GM19351 (cell line): Measurements from ENCODE around the gene SAPCD2.
"Not testable (repeated sequence)": the region's sequence is repeated elsewhere in the genome, so short reads cannot be mapped to it uniquely, and the experiment has no call there.

Source experiments
- ATAC-seq: cut with Tn5 transposase; IDR thresholded peaks from one replicate; pipeline ENCODE4 v1.9.1; 2021; ENCODE audit warnings: mild to moderate bottlenecking, moderate library complexity; ENCODE audit not compliant: unreplicated experiment

Gene SAPCD2

DNA sequence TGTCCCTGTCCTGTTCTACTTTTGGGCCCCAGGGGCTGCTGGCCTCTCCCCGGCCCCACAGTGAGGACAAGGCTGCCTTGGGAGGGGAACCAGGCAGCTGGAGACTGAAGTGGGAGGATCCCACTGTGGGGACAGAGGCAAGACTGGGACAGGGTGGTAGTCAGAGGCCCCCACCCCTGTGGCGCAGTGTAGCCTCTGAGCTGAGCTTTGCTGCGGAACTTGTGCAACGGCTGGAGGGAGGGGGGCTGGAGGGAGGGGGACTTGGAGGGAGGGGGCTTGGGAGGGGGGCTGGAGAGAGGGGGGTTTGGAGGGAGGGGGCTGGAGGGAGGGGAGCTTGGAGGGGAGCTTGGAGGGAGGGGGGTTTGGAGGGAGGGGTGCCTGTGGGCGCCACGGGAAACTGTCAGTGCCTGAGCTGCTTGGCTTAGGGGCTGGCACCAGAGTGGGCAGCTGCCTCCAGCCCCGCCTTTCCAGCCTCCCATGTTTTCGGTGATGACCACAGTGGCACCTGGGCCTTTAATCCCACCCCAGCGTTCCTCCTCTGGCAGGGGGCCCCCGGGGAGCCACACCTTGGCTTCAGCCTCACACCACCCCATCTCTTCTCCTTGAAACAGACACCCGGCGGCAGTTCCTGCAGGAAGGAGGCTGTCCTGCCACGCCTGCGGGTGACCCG, 36.2 kb downstream of the SAPCD2 start:
- no peak for ATAC-seq

DNA sequence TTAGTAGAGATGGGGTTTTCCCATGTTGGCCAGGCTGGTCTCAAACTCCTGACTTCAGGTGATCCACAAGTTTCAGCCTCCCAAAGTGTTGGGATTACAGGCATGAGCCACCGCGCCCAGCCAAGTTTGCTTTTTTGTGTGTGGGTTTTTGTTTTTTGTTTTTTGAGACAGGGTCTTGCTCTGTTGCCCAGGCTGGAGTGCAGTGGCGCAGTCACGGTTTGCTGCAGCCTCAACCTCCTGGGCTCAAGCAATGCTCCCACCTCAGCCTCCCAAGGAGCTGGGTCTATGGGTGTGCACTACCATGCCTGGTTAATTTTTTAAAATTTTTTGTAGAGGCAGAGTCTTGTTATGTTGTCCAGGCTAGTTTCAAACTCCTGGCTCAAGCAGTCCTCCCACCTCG, 36.9 kb downstream of the SAPCD2 start:
- ATAC-seq: not testable (repeated sequence)

DNA sequence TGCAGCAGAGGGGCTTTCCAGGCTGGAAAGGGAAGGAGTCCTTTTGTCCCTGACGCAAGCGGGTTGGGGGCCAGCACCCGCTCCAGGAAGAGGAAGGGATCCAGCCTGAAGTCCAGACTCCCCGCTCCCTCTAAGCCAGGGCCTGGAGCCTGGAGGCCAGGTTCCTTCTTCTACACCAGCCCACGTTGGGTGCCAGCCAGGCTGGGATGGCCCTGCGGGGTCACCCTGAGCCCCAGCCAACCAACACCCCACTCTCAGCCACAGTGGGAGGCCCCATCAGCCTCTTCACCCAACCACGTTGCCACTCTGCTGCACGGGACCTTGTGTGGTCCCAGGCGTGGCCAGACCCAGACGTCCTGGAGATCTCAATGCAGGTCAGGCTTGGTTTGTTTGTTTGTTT, 37.5 kb downstream of the SAPCD2 start:
- no peak for ATAC-seq

DNA sequence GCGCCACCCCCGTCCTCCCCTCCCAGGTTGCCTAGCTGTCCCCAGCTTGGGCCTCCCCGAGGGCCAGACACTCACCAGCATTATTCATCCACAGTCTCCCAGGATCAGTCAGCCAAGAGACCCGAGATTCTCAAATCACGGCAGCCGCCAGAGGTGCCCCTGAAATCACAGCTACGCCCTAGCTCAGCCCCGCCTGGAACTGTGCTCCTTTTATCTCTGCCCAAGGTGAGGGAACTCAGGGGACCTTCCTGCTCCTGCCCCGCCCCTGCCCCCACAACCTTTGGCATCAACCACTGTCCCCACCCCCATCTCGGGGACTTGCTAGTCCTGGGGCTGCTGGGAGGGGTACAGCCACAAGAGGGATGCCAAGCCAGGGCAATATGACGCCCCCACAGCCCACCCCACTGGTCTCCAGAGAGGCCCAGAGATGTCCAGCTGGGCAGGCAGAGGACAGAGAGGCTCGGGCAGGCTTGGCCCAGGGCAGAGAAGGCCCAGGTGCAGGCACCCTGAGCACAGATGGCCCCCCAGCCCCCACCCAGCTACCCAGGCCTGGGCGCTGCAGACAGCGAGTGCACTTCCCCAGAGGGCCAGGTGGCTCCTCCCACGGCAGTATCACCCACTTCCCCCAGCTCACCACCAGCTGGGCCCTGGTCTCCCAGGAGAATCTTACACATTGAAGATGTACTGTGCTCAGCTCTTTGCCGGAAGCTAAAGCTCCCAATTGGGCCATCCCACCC, 38.3 kb downstream of the SAPCD2 start, which contains the start of gene FUT7:
FUT7 (minus strand) TSS at position 185 of the 737 bp plus-strand sequence; CDS start at position 88, 97 bp downstream.
- no peak for ATAC-seq

DNA sequence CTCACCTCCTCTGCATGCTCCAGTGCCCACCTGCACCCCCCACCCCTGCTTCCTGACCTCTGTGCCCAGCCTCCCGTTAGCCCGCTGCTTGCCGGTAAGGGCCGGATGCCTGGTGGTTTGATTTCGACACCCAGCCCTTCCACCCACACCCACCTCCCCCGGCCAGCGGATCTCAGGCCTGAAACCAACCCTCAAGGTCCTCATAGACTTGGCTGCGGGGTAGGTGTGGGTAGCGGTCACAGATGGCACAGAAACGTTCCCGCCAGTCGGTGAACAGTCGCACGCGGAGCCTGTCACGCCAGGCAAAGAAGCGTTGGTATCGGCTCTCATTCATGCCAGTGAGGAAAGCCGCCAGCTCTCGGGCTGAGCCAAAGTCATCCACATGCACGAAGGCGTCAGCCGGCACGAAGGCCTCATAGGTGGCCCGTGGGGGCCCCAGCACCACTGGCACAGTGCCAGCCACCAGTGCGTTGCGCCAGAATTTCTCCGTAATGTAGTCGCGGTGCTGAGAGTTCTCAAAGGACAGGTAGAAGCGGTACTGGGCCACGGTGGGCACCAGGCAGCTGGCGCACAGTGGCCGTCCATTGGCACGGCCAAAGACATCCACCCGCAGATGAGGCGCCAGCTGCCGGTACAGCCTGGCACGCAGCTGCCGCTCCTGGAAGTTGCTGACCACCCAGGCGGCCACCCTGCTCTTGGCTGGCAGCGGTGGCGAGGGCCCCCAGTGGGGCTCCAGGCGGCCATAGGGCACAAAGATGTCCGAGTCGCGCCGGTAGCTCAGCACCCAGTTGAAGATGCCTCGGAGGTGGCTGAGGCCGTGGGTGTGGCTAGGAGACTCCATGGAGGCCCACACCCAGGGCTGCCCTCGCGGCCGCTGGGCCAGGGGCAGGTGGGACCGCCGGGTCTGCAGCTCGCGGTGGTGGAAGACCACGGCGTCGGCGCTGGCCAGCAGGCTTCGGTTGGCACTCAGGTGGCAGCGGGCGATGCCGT, 39.5 kb downstream of the SAPCD2 start:
- no peak for ATAC-seq

DNA sequence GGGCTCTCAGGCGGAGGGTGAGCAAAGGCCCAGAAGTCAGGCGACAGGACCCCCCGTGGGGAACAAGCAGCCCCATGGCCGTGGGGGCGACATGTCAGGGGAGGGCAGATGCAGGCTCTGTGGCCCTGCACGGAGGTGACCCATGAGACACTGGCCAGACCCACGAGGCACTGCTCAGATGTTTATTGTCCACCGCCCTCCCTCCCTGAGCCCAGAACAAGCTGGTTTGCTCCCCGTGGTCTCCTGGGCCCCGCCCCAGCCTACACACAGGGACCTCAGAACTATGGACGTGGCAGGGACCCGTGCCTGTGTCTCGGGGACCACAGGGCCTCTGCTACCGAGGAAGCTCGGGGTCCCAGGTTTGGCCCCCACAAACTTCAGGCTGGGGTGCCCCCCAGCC, 40.4 kb downstream of the SAPCD2 start:
- ATAC-seq: no peak

DNA sequence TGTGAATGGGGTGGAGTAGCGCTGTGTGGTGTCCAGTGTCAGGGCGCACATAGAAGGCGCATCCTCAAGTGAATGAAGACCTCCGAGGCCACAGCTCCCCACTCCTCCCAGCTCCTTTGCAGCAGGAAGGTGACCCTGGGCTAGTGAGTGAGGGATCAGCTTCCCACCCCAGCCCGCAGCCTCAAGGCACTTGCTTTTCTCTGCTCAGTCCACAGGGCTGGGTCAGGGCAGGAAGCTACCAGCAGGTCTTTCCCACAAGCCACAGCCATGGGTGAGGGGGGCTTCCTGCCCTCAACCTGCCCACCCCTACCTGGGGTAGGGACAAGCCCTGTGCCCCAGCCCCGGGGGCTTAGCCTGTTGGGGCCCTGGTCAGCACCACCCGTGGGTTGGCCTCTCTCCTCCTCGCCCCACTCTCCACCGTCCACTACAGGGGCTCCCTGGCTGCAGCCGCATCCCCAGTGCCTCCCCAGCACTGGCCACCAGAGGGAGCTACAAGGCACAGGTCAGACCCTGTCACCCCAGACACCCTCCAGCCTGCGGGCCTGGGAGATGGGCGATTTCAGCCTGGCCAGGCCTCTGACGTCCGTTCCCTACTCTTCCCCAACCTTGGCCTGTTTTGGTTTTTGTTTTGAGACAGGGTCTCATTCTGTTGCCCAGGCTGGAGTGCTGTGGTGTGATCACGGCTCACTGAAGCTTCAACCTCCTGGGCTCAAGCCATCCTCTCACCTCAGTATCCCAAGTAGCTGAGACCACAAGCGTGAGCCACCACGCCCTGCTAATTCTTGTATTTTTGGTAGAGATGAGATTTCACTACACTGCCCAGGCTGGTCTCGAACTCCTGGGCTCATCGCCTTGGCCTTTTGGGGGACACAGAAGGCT, 41.1 kb downstream of the SAPCD2 start:
- peak; percentile 42 for ATAC-seq

DNA sequence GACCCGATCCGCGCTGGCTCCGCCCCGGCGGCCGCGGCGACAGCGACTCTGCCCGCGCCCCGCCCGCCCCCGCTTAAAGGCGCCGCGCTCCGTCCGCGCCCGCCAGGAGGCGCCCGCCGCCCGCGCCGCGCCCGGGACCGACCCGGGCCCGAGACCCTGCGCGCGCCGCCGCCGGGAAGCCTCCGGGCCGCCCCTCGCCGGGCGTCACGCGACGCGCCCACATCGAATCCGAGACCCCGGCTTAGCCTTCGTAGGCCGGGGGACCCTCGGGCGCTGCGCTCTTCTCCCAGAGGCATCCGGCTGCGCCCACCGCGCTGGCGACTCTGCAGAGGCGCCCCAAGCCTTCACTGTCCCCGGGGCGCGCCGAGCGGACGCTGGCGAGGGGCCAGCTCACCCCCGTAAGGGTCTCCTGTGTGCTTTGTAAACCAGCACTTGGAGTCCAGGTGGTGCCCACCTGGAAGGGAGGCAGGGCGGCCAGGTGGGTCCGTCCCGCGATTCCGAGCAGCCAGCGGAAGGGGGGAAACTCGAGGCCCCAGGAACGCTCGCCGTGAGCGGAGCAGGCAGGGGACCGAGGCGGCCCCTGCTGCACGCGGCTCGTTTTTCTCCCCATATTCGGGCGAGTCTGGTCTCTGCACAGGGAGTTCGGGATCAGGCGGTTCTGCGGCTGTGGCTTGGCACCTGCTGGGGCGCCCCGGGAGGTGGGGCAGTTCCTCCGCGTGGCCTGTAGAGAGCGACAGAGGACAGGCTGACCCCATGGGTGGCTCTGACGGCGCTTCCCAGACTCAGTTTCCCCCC, 41.9 kb downstream of the SAPCD2 start:
- ATAC-seq: no peak

DNA sequence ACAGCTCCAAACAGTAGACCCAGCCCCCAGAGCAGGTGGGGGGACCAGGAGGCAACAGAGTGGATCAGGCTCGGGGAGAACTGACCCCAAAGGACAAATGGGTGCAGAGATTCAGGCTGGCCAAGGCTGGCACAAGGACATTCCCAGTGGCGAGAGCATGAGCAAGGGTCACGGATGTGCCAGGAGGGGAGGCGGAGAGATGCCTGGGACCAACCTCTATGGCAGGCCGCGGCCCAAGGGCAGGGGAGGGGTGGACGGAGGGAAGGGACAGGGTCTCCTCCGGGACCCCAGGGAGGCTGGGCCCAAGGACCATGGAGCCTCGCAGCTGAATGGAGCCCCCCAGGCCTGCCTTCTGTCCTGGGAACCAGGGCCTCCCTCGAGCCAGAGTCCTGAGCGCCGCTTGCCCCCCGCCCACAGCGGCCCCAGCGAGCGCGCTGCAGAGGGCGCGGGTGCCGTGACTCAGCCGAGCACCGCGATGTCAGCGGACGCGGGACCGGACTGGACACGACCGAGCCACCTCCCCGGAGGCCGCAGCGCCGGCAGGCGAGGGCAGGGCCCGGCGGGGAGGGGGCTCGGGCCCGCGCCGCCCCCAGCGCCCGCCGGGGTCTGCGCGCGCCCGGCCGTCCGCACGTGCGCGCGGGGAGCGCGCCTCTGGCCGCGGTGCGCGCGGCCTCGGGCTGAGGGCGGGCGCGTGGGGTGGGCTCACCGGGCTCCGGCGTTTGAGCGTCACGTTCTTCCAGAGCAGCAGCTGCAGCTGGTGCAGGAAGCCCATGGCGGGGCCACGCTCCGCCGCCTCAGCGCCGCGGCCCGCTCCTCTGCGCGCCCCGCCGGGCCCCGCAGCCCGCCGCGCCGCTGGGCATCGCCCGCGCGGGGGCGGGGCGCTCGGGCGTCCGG, 42.7 kb downstream of the SAPCD2 start, which contains the start of gene ABCA2:
ABCA2 (minus strand) TSS at position 869 of the 894 bp plus-strand sequence; CDS start at position 772, 97 bp downstream.
- no peak for ATAC-seq

DNA sequence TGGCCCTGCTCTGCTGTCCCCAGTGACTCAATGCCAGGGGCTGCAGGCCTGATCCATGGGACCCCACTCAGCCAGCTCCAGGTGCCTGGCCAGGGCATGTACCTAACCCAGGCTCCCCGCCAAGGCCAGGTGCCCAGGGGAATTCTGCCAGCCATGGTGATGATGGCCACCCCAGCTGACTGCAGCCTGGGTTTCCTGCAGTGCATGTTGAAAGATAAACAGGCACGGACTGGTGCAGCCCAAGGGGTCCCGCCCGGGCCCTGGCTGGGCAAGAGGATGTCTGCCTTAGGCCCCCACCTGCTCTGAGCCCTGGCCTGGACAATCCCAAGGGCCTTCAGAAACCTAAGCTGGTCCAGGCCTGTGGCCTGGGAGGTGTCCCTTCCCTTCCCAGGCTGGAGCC, 43.5 kb downstream of the SAPCD2 start:
- ATAC-seq: no peak

DNA sequence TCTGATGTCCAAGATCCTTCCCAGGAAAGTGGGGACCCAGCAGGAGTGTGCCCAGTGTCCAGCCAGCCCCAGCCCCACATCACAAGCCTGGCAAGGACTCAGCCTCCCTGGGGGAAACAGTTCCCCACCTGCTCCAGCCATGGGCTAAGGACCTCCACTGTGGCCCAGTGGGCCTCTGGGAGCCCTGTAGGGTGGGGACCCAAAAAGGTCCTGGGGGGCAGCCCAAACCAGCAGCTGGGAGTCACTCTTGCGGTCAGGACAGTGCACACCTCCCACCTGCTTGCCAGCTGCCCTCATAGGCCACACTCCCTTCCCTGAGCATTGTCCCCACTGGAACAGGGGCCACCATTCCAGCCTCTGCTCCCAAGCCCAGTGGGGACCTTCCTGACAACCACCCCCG, 44.0 kb downstream of the SAPCD2 start:
- ATAC-seq: no peak

DNA sequence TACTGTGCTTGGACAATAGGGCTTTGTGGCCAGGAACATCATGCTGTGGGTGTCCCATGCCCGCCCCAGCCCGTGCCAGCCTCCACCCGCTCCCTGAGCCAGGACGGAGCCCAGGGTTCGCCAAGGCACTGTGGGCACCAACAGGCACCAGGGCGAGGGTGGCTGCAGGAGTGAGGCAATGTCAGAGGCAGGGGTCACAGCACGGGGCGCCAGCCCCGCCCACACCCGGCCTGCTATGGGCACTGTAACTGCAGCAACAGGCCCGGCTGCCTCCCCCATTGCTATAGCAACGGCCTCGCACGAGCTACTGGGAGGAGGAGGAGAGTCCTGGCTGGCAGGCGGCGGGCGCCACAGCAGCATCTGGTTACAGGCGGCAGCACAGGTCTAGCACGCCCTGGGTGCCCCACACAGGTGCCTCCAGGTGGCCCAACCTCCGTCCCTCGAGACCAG, 44.8 kb downstream of the SAPCD2 start:
- no peak for ATAC-seq

DNA sequence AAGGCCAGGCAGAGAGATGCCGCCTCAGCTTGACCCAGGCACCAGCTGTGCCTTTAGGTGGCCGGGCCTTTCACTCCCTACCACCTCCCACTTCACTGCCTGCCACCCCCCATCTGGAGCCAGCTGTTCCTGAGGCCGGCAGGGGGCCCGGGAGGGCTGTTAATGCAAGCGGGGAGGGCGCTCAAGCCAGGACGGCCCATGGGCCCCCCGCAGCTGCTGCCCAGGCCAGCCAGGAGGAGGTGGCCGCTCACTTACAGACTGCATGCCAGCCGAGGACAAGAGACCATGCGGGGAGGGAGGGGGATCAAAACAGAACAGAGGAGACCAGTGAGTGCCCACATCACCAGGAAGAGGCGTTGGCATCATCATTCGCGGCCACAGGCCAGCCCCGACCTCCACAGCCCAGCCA, 46.8 kb downstream of the SAPCD2 start:
- ATAC-seq: no peak

DNA sequence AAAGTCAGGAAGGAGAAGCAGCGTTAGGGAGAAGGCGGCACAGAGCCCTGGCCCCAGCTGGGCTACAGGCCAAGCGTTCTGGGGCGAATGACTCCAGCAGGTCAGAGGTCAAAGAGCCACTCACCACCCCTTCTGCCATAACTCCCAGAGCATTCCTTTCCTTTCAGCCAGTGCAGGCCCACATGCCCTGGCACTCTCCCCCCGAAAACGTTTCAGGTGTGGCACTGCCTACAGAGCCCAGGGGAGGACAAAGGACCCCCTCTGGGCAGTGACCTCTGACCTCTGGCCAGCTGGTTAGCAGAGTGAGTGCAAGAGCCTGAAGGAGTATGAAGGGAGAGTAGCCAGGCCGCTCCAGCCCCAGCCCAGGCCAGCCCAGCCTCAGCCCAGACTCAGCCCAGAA, 47.2 kb downstream of the SAPCD2 start:
- ATAC-seq: no peak

DNA sequence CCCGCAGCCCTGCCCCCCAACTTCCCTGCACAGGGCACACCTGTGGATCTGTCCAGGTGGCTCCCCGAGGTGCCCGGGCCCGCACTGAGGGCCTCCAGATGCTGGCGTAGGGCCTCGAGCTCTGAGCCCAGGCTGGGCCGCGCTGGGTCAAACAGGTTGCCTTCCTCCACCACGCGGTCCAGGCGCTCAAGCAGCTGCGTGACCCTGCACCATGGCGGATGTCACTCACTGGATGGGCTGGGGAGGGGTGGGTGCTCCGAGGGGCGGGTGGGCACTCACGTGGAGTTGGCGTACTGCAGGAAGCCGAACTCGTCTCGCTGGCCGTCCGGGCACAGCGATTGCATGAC, 47.7 kb downstream of the SAPCD2 start:
- ATAC-seq: no peak

DNA sequence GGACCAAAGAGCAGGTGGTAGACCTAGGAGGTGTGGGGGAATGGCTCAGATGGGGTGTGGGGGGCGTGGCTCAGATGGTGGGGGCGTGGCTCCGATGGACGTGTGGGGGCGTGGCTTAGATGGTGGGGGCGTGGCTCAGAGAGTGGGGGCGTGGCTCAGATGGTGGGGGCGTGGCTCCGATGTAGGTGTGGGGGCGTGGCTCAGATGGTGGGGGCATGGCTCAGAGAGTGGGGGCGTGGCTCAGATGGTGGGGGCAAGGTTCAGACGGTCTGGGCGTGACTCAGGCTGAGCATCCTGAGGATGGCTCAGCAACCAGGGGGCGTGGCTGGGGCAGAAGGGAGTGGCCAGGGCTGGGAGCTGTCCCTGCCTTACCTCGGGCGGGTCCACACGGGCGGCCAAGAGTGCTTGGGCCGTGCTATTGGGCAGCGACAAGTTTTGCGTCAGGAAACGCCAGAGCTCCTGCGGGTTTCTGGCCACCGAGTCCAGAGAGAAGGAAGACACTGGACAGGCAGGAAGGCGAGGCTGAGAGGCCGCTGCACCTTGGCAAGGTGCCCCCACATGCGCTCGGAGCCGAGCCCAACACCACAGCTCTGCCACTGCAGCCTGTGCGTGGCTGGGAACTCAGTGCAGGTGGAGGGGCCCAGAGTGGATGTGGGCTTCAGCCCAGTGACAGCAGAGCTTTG, 48.2 kb downstream of the SAPCD2 start:
- no peak for ATAC-seq

DNA sequence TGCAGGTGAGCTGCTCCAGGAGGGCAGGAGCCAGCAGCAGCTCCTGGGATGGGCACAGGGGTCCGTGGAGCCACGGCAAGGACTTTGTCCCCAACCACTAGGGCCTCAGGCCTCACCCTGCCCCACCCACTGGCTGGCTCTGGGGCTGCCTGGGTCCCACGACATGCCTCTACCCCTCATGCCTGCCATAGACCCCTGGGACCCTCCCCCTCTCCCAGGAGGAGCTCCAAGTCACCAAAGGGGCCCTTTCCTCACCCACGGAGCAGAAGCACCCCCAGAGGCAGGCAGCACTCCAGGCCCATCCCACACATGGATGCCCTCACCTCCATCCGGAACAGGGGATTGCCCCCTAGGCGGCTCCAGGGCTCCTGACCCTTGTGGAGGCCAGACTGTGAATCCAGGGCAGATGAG, 48.8 kb downstream of the SAPCD2 start:
- ATAC-seq: no peak
